HG02981 (cell line): ENCODE measurements around the gene MGAT1.
"Not testable (repeated sequence)": the region's sequence is repeated elsewhere in the genome, so short reads cannot be mapped to it uniquely, and the experiment has no call there.

Experiments
- ATAC-seq: cut with Tn5 transposase; IDR thresholded peaks from one replicate; pipeline ENCODE4 v1.9.1; 2021; ENCODE audit warnings: mild to moderate bottlenecking, moderate library complexity; ENCODE audit not compliant: unreplicated experiment

The MGAT1 gene

GRCh38 chr5:180807046-180807445 lies 4.4 kb upstream of the MGAT1 start:
- no peak for ATAC-seq

- no peak for ATAC-seq
Measured at GRCh38 chr5:180806351-180807011, 3.9 kb upstream of the MGAT1 start.

- peak; percentile 0 for ATAC-seq
Measured at GRCh38 chr5:180804129-180804618, 1.6 kb upstream of the MGAT1 start.

GRCh38 chr5:180803181-180804128 lies 849 bp upstream of the MGAT1 start:
- peak; percentile 60 for ATAC-seq

GRCh38 chr5:180801596-180802324 lies 846 bp downstream of the MGAT1 start:
- ATAC-seq = no peak

GRCh38 chr5:180799902-180800801 lies 2.5 kb downstream of the MGAT1 start:
- no peak for ATAC-seq

- ATAC-seq = no peak
Measured at GRCh38 chr5:180799194-180799593, 3.4 kb downstream of the MGAT1 start.

- no peak for ATAC-seq
Measured at GRCh38 chr5:180798193-180798592, 4.4 kb downstream of the MGAT1 start.

- ATAC-seq = no peak
Measured at GRCh38 chr5:180797256-180798192, 5.1 kb downstream of the MGAT1 start.

GRCh38 chr5:180795771-180796313 lies 6.8 kb downstream of the MGAT1 start:
- no peak for ATAC-seq

- ATAC-seq = no peak
Measured at GRCh38 chr5:180792965-180793287, 9.7 kb downstream of the MGAT1 start.

- no peak for ATAC-seq
Measured at GRCh38 chr5:180792287-180792964, 10.2 kb downstream of the MGAT1 start.

- no peak for ATAC-seq
Measured at GRCh38 chr5:180791611-180792213, 10.9 kb downstream of the MGAT1 start.

GRCh38 chr5:180790524-180790923 lies 12.1 kb downstream of the MGAT1 start:
- ATAC-seq = no peak

- no peak for ATAC-seq
Measured at GRCh38 chr5:180790020-180790419, 12.6 kb downstream of the MGAT1 start.

- not testable (repeated sequence) for ATAC-seq
Measured at GRCh38 chr5:180788651-180789410, 13.8 kb downstream of the MGAT1 start.

- no peak for ATAC-seq
Measured at GRCh38 chr5:180787711-180788431, 14.7 kb downstream of the MGAT1 start.
